PC-9 (cell line): Measurements from ENCODE around the gene CGB7. TPM values are rescaled to one million over a fixed set of nuclear protein-coding genes. Genes with fewer than 3 reads are reported as not detected.
A peak's percentile ranks its signal among the peaks of the same experiment; 100 is the strongest.

Experiments used
- BruUV-seq: library from RNA; stranded (reverse); fragments of 400-500 nt; replicated peaks from 2 replicates; lab custom pipeline; 2021; lab: Mats Ljungman, UMichigan
- CTCF ChIA-PET: fragments of 300-600 bp; sonication (Branson Sonifier 250); formaldehyde crosslinking; loops from one replicate; lab custom pipeline; 2022; ENCODE audit warnings: antibody characterized with exemption; lab: Charles Lee
- POLR2A ChIA-PET: fragments of 300-600 bp; sonication (Branson Sonifier 250); formaldehyde crosslinking; loops from one replicate; lab custom pipeline; 2022; ENCODE audit warnings: antibody characterized with exemption; ENCODE audit not compliant: unreplicated experiment; lab: Charles Lee
- DNase-seq, 2 experiments: peaks; one replicate each; pipeline versions ENCODE4 v3.0.0 to v3.0.0-alpha.2; 2015 to 2022; ENCODE audit warnings: mixed read lengths in 1 of 2
- H2AFZ ChIP-seq: fragments of 200-600 bp; sonication (generic); 2 replicates; pipeline ENCODE4 v1.8.1; 2017; ENCODE audit warnings: antibody characterized with exemption
- H3F3A ChIP-seq: fragments of 200-600 bp; sonication (generic); 2 replicates; pipeline ENCODE4 v1.8.1; 2017; ENCODE audit warnings: antibody characterized with exemption, mild to moderate bottlenecking, low read depth; ENCODE audit not compliant: insufficient read depth
- H3K27ac ChIP-seq: fragments of 200-600 bp; sonication (generic); 2 replicates; pipeline ENCODE4 v1.6.1; 2016; ENCODE audit warnings: mixed run types
- H3K27me3 ChIP-seq: fragments of 200-600 bp; sonication (generic); 2 replicates; pipeline ENCODE4 v1.6.1; 2016; ENCODE audit warnings: low read depth, mixed run types; ENCODE audit not compliant: insufficient read depth
- H3K36me3 ChIP-seq: fragments of 200-600 bp; sonication (generic); 2 replicates; pipeline ENCODE4 v1.6.1; 2016; ENCODE audit warnings: low read depth, mixed run types
- H3K4me1 ChIP-seq: fragments of 200-600 bp; sonication (generic); replicated peaks from 2 replicates; pipeline ENCODE4 v1.6.1; 2016; ENCODE audit warnings: mixed run types; ENCODE audit not compliant: insufficient read depth
- H3K4me2 ChIP-seq: fragments of 200-600 bp; sonication (generic); 2 replicates; pipeline ENCODE4 v1.6.1; 2017; ENCODE audit warnings: mixed run types
- H3K4me3 ChIP-seq: fragments of 200-600 bp; sonication (generic); 2 replicates; pipeline ENCODE4 v1.6.1; 2016; ENCODE audit warnings: mixed run types
- H3K79me2 ChIP-seq: fragments of 200-600 bp; sonication (generic); 2 replicates; pipeline ENCODE4 v1.6.1; 2017; ENCODE audit warnings: low read depth, mixed run types
- H3K9me2 ChIP-seq: fragments of 200-600 bp; sonication (generic); 2 replicates; pipeline ENCODE4 v1.8.1; 2017; ENCODE audit warnings: mild to moderate bottlenecking; ENCODE audit not compliant: insufficient read depth
- H3K9me3 ChIP-seq: fragments of 200-600 bp; sonication (generic); 2 replicates; pipeline ENCODE4 v1.8.1; 2016; ENCODE audit warnings: low read depth; ENCODE audit not compliant: insufficient read depth
- H4K20me1 ChIP-seq: fragments of 200-600 bp; sonication (generic); 2 replicates; pipeline ENCODE4 v1.8.1; 2017; ENCODE audit not compliant: insufficient read depth
- EZH2 ChIP-seq: fragments of 200-600 bp; sonication (generic); IDR thresholded peaks from 2 replicates; pipeline ENCODE4 v1.8.0; 2017; ENCODE audit warnings: antibody characterized with exemption, low read depth
- intact Hi-C: fragments of 100-400 bp; cut with micrococcal nuclease; formaldehyde crosslinking; loops from one replicate; pipeline ENCODE4 v1.10.0; 2022; ENCODE audit not compliant: unreplicated experiment
- total RNA-seq: library from RNA; stranded (reverse); gene quantifications from 2 replicates; pipeline ENCODE4 v1.2.3, GENCODE V29; 2021
- TF ChIP-seq, protein P1 (sequence below): fragments of 200-600 bp; sonication (generic); conservative IDR thresholded peaks from 2 replicates; pipeline ENCODE4 v1.6.1; 2017; ENCODE audit warnings: mixed run types, antibody characterized with exemption, mild to moderate bottlenecking, moderate library complexity

CGB7 gene
- total RNA-seq, 1 experiment from 2014 or later, result 4.8 TPM

DNA sequence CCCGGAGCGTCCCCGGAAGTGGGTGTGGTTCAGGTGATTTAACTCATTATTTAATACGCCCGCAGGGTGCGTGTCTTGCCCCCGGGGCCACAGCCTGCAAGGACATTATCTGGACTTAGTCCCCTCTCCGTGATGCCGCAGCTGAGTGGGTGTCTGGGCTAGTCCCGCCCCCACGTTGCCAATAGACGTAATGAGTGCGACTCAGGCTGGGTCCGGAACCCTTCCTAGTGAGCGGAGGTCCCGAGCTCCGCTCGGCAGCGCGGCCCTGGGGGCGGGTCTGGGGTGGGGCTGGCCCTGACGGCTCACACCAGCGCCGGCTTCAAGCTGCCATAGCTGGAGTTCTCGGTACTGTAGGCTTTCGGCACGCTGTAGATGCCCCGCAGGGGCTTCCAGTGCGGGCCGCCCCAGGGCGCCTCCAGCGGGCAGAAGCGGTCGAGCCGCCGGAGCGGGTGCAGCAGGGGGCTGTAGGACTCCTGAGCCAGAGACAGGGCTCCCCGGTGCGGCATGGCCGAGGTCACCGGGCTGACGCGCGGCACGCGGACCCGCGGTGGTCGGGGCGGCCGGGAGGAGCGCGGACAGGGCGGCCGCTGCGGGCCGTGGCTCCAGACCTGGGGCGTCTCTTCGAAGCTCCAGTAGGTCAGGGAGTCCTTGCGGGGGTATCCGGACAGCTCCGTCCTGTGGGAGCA lies 39.7 kb downstream of the CGB7 start:
- H3K9me2 ChIP-seq, result no peaks in the 10 kb centered on the region
- no peaks in the 10 kb centered on the region for H3K27me3 ChIP-seq
- H4K20me1 ChIP-seq, result no peaks in the 10 kb centered on the region
- H3K27ac ChIP-seq, result no peak overlapping the region
- no peak for TF ChIP-seq EZH2
- TF ChIP-seq, protein P1, sequence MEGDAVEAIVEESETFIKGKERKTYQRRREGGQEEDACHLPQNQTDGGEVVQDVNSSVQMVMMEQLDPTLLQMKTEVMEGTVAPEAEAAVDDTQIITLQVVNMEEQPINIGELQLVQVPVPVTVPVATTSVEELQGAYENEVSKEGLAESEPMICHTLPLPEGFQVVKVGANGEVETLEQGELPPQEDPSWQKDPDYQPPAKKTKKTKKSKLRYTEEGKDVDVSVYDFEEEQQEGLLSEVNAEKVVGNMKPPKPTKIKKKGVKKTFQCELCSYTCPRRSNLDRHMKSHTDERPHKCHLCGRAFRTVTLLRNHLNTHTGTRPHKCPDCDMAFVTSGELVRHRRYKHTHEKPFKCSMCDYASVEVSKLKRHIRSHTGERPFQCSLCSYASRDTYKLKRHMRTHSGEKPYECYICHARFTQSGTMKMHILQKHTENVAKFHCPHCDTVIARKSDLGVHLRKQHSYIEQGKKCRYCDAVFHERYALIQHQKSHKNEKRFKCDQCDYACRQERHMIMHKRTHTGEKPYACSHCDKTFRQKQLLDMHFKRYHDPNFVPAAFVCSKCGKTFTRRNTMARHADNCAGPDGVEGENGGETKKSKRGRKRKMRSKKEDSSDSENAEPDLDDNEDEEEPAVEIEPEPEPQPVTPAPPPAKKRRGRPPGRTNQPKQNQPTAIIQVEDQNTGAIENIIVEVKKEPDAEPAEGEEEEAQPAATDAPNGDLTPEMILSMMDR, result peak; percentile 57; the same call in 1 of the 2 replicates
- intact Hi-C loops, result loop anchor here (5.0 kb wide), 1 partner anchor 39 kb away; the partner anchor contains the start of gene CGB7
- peak overlapping the region; percentile 81 for H3K4me2 ChIP-seq
- H3K9me3 ChIP-seq, result no peaks in the 10 kb centered on the region
- peak overlapping the region; percentile 48; the same call in 1 of the 2 replicates for H3K4me3 ChIP-seq
- ChIA-PET CTCF (interaction anchor here (0.6 to 1.1 kb wide), 4 partner anchors 23 to 80 kb away, joined by 3 to 8 read pairs (median 4); partner anchors contain the start of genes GYS1 and RUVBL2), POLR2A (interaction anchor here (0.6 to 0.7 kb wide), 2 partner anchors 24 to 56 kb away, joined by 4 to 10 read pairs; partner anchors contain the start of gene RUVBL2)
- peaks cover 9% of the 10 kb centered on the region; the same call in 1 of the 2 replicates for H3K4me1 ChIP-seq
- H3K36me3 ChIP-seq, result peaks cover 7% of the 10 kb centered on the region; the same call in 1 of the 2 replicates
- BruUV-seq, result no TSS peak
- no peaks in the 10 kb centered on the region for H3K79me2 ChIP-seq
- 0 out of 2 replicates have a peak overlapping the region, but pooled peaks have one; percentile 17 for H2AFZ ChIP-seq
- peak in 1 of 2 experiments; percentile 55 for DNase-seq
- peaks cover 36% of the 10 kb centered on the region for H3F3A ChIP-seq

GRCh38 chr19:49017041-49017665 lies 40.4 kb downstream of the CGB7 start, which contains the start of gene LHB:
TSS of gene LHB (minus strand) at chr19:49017091. CDS start at chr19:49017081, 10 bp downstream.
- peaks cover 9% of the 10 kb centered on the region; the same call in 1 of the 2 replicates for H3K4me1 ChIP-seq
- POLR2A ChIA-PET, result interaction anchor here (0.6 kb wide), 1 partner anchor 55 kb away, joined by 4 read pairs; no protein-coding TSS in a partner anchor
- no peaks in the 10 kb centered on the region for H4K20me1 ChIP-seq
- peak in 1 of 2 experiments; percentile 10 for DNase-seq
- H2AFZ ChIP-seq, result 0 out of 2 replicates have a peak within 1 kb of the TSS, but pooled peaks have one; percentile 17
- H3K79me2 ChIP-seq, result no peaks in the 10 kb centered on the region
- H3K36me3 ChIP-seq, result peaks cover 7% of the 10 kb centered on the region; the same call in 1 of the 2 replicates
- CTCF ChIA-PET, result interaction anchor here (0.6 to 1.1 kb wide), 3 partner anchors 24 to 81 kb away, joined by 3 to 8 read pairs (median 4); partner anchors contain the start of genes GYS1 and RUVBL2
- peak within 1 kb of the TSS; percentile 48; the same call in 1 of the 2 replicates for H3K4me3 ChIP-seq
- H3K27me3 ChIP-seq, result no peaks in the 10 kb centered on the region
- intact Hi-C loops, result loop anchor here (5.0 kb wide), 1 partner anchor 40 kb away; the partner anchor contains the start of gene CGB7
- no peaks in the 10 kb centered on the region for H3K9me3 ChIP-seq
- H3K4me2 ChIP-seq, result peak within 1 kb of the TSS; percentile 81
- peaks cover 39% of the 10 kb centered on the region for H3F3A ChIP-seq
- no TSS peak for BruUV-seq
- H3K9me2 ChIP-seq, result no peaks in the 10 kb centered on the region
- H3K27ac ChIP-seq, result no peak within 1 kb of the TSS
- TF ChIP-seq EZH2, result no peak
- TF ChIP-seq, protein P1, result no peak
